ENCODE measurements around the gene REV1. TPM values are rescaled to one million over a fixed set of nuclear protein-coding genes. Genes with fewer than 3 reads are reported as not detected.
A peak's percentile ranks its signal among the peaks of the same experiment; 100 is the strongest.

Gene REV1
- total RNA-seq, 1 experiment from 2014 or later = 39.6 TPM

DNA sequence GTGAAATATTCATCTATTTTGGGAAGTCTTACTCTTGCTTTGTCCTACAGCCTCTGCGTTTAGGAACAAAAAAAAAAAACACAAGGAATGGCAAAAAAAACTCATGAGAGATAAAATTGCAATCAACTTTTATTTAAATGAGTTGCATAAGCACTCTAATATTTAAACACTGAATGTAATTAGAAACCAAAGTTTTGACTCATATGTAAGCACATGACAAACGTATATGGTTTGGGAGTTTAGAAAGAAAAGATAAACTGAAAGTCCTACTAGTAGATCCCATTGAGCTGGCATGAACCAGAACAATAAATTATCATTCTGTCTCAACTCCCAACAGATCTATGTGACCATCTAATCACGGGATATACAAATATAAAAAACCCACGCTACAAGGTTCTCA is 44.8 kb downstream of the REV1 start:
- no peak overlapping the region for H3K27ac Mint-ChIP-seq (ENCODE audit: unreplicated experiment)
- no peak overlapping the region for H3K4me3 Mint-ChIP-seq (ENCODE audit: unreplicated experiment)

DNA sequence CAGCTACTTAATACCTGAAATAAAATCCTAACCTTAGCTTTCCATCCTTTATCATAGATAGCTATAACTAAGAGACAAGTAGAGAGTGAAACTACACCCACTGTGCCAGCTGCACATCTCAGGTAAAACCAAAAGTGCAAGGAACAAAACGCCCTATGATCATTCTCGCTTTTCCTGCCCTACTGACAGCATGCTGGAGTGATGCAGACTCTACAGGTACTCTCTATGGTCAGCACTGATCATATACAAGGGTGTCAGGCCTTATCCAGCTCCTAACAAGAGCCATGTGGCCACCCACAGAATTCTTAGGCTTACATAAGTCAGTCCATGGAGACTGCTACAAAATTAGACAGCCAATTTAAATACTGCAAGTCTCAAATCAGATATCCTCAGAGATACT is 45.6 kb downstream of the REV1 start:
- no peaks in the 10 kb centered on the region for H3K27me3 Mint-ChIP-seq (ENCODE audit: insufficient read depth, unreplicated experiment)
- no peak for DNase-seq
- H3K9me3 Mint-ChIP-seq (ENCODE audit: unreplicated experiment) = no peaks in the 10 kb centered on the region
- no peaks in the 10 kb centered on the region for H3K4me1 ChIP-seq
- POLR2A ChIA-PET = no interaction called here
- no peaks in the 10 kb centered on the region for H3K9me3 ChIP-seq
- H3K27me3 ChIP-seq (replicated peaks; ENCODE audit: control insufficient read depth, insufficient read depth, low read length) = no peaks in the 10 kb centered on the region
- TF ChIP-seq, protein P1, sequence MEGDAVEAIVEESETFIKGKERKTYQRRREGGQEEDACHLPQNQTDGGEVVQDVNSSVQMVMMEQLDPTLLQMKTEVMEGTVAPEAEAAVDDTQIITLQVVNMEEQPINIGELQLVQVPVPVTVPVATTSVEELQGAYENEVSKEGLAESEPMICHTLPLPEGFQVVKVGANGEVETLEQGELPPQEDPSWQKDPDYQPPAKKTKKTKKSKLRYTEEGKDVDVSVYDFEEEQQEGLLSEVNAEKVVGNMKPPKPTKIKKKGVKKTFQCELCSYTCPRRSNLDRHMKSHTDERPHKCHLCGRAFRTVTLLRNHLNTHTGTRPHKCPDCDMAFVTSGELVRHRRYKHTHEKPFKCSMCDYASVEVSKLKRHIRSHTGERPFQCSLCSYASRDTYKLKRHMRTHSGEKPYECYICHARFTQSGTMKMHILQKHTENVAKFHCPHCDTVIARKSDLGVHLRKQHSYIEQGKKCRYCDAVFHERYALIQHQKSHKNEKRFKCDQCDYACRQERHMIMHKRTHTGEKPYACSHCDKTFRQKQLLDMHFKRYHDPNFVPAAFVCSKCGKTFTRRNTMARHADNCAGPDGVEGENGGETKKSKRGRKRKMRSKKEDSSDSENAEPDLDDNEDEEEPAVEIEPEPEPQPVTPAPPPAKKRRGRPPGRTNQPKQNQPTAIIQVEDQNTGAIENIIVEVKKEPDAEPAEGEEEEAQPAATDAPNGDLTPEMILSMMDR (IDR thresholded peaks at IDR 0.05; ENCODE audit: insufficient read depth in 1 of 2, low read depth in 1 of 2, low read length in 1 of 2, severe bottlenecking in 1 of 2, unreplicated experiment in 1 of 2) = no peak
- H3K4me3 ChIP-seq (ENCODE audit: low read depth, low read length) = no peak overlapping the region
- H3K36me3 Mint-ChIP-seq (ENCODE audit: insufficient read depth, unreplicated experiment) = peaks cover 39% of the 10 kb centered on the region
- intact Hi-C loops (cut with micrococcal nuclease; ENCODE audit: unreplicated experiment) = no loop called here
- H3K27ac Mint-ChIP-seq (ENCODE audit: unreplicated experiment) = no peak overlapping the region
- BruUV-seq (replicated peaks) = no TSS peak
- H3K4me1 Mint-ChIP-seq (ENCODE audit: low read depth, unreplicated experiment) = no peaks in the 10 kb centered on the region
- CTCF ChIA-PET = no interaction called here
- no peaks in the 10 kb centered on the region for H3K36me3 ChIP-seq (ENCODE audit: control insufficient read depth, insufficient read depth, low read length)
- no peak overlapping the region for H3K4me3 Mint-ChIP-seq (ENCODE audit: unreplicated experiment)

More for the DNA sequence above, 44.8 kb downstream of the REV1 start:
- no TSS peak for BruUV-seq (replicated peaks)
- POLR2A ChIA-PET = no interaction called here
- H3K9me3 ChIP-seq = no peaks in the 10 kb centered on the region
- no peaks in the 10 kb centered on the region for H3K9me3 Mint-ChIP-seq (ENCODE audit: unreplicated experiment)
- H3K36me3 ChIP-seq (ENCODE audit: control insufficient read depth, insufficient read depth, low read length) = no peaks in the 10 kb centered on the region
- no peaks in the 10 kb centered on the region for H3K27me3 Mint-ChIP-seq (ENCODE audit: insufficient read depth, unreplicated experiment)
- no peaks in the 10 kb centered on the region for H3K4me1 Mint-ChIP-seq (ENCODE audit: low read depth, unreplicated experiment)
- intact Hi-C loops (cut with micrococcal nuclease; ENCODE audit: unreplicated experiment) = no loop called here
- no peaks in the 10 kb centered on the region for H3K27me3 ChIP-seq (replicated peaks; ENCODE audit: control insufficient read depth, insufficient read depth, low read length)
- TF ChIP-seq, protein P1 (IDR thresholded peaks at IDR 0.05; ENCODE audit: insufficient read depth in 1 of 2, low read depth in 1 of 2, low read length in 1 of 2, severe bottlenecking in 1 of 2, unreplicated experiment in 1 of 2) = no peak
- H3K36me3 Mint-ChIP-seq (ENCODE audit: insufficient read depth, unreplicated experiment) = peaks cover 37% of the 10 kb centered on the region
- H3K4me1 ChIP-seq = no peaks in the 10 kb centered on the region
- H3K4me3 ChIP-seq (ENCODE audit: low read depth, low read length) = no peak overlapping the region
- CTCF ChIA-PET = no interaction called here
- DNase-seq = no peak

DNA sequence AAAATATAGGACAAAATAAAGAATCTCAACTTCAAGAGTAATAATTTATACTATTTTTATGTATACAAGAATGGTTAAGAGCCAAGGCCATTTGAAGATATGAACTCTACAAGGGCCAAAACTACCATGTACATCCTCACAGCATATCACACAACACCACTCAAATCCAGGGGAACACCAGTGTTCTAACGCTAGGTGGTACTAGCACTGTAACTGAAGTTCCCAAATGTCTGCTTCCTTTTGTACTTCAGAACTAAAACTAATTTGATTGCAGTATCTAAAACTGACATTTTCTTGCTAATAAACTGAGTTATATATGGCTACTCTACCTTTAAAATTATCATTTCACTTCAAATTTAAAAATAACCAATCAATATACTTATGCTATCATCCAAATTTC is 47.0 kb downstream of the REV1 start:
- ChIA-PET CTCF (no interaction called here), POLR2A (no interaction called here)
- Histone ChIP-seq H3K36me3 (ENCODE audit: control insufficient read depth, insufficient read depth, low read length) (peaks cover 2% of the 10 kb centered on the region; the same call in 1 of the 2 replicates), H3K9me3 (no peaks in the 10 kb centered on the region), H3K4me3 (ENCODE audit: low read depth, low read length) (no peak overlapping the region), H3K4me1 (no peaks in the 10 kb centered on the region), H3K27me3 (replicated peaks; ENCODE audit: control insufficient read depth, insufficient read depth, low read length) (no peaks in the 10 kb centered on the region)
- Mint-ChIP-seq H3K27me3 (ENCODE audit: insufficient read depth, unreplicated experiment) (no peaks in the 10 kb centered on the region), H3K9me3 (ENCODE audit: unreplicated experiment) (no peaks in the 10 kb centered on the region), H3K4me3 (ENCODE audit: unreplicated experiment) (no peak overlapping the region), H3K27ac (ENCODE audit: unreplicated experiment) (no peak overlapping the region), H3K36me3 (ENCODE audit: insufficient read depth, unreplicated experiment) (peaks cover 36% of the 10 kb centered on the region), H3K4me1 (ENCODE audit: low read depth, unreplicated experiment) (no peaks in the 10 kb centered on the region)
- TF ChIP-seq, protein P1 (IDR thresholded peaks at IDR 0.05; ENCODE audit: insufficient read depth in 1 of 2, low read depth in 1 of 2, low read length in 1 of 2, severe bottlenecking in 1 of 2, unreplicated experiment in 1 of 2) = peak; percentile 20 to 42
- no peak for DNase-seq
- no TSS peak for BruUV-seq (replicated peaks)
- intact Hi-C loops (cut with micrococcal nuclease; ENCODE audit: unreplicated experiment) = loop anchor here (2.0 kb wide), 1 partner anchor 48 kb away; the partner anchor contains the start of gene REV1

Measured in Caco-2 (cell line).